Skeletal muscle tissue (tissue), 4 donors: ENCODE results near the gene RPS6KB1. TPM values are rescaled to one million over a fixed set of nuclear protein-coding genes. Genes with fewer than 3 reads are reported as not detected.
"Not testable (repeated sequence)": the region's sequence is repeated elsewhere in the genome, so short reads cannot be mapped to it uniquely, and the experiment has no call there.

Experiments used
- H3K27ac ChIP-seq: one replicate; pipeline ENCODE4 v1.7.0; 2013; ENCODE audit warnings: mild to moderate bottlenecking, low read depth, low read length, inconsistent platforms
- H3K27me3 ChIP-seq, 3 donors: one replicate each; pipeline ENCODE4 v1.7.0; 2013; ENCODE audit warnings: low read length in 3 of 3; ENCODE audit not compliant: control insufficient read depth in 3 of 3, insufficient read depth in 3 of 3
- H3K36me3 ChIP-seq, 3 donors: one replicate each; pipeline ENCODE4 v1.7.0; 2013; ENCODE audit warnings: low read length in 3 of 3; ENCODE audit not compliant: control insufficient read depth in 3 of 3, insufficient read depth in 3 of 3
- H3K4me1 ChIP-seq, 3 donors: one replicate each; pipeline ENCODE4 v1.7.0; 2013; ENCODE audit warnings: low read length in 3 of 3, mild to moderate bottlenecking in 3 of 3; ENCODE audit not compliant: control insufficient read depth in 3 of 3, insufficient read depth in 3 of 3
- H3K4me3 ChIP-seq, 3 donors: one replicate each; pipeline ENCODE4 v1.7.0; 2013; ENCODE audit warnings: low read length in 3 of 3
- H3K9ac ChIP-seq, 3 donors: one replicate each; pipeline ENCODE4 v1.7.0; 2013; ENCODE audit warnings: low read length in 3 of 3, mild to moderate bottlenecking in 3 of 3, moderate library complexity in 2 of 3, low read depth in 1 of 3
- H3K9me3 ChIP-seq, 3 donors: one replicate each; pipeline ENCODE4 v1.7.0; 2013; ENCODE audit warnings: low read length in 3 of 3; ENCODE audit not compliant: control insufficient read depth in 3 of 3
- total RNA-seq: library from RNA; depleted of rRNA; stranded (reverse); fragments of >200 nt; gene quantifications from one replicate; pipeline ENCODE4 v1.2.3, GENCODE V29; 2014
- donor health status: Osteomylitis.

RPS6KB1 gene
- total RNA-seq, 1 donor from 2014 or later, result 36.5 TPM

GRCh38 chr17:59930121-59930520, 37.2 kb downstream of the RPS6KB1 start:
- H3K9me3 ChIP-seq, H3K27ac ChIP-seq, H3K4me3 ChIP-seq, H3K4me1 ChIP-seq, H3K9ac ChIP-seq, H3K27me3 ChIP-seq: not testable (repeated sequence)
- H3K36me3 ChIP-seq, result peaks cover 33 to 48% (median 48%) of the 10 kb centered on the region in 3 donors

- not testable (repeated sequence) for H3K4me1 ChIP-seq, H3K9ac ChIP-seq, H3K4me3 ChIP-seq, H3K27me3 ChIP-seq, H3K9me3 ChIP-seq, H3K27ac ChIP-seq
- peaks cover 34 to 52% (median 43%) of the 10 kb centered on the region in 3 donors for H3K36me3 ChIP-seq
Observed at GRCh38 chr17:59930768-59931167, 37.8 kb downstream of the RPS6KB1 start.

GRCh38 chr17:59933317-59933716, 40.4 kb downstream of the RPS6KB1 start:
- not testable (repeated sequence) for H3K9me3 ChIP-seq, H3K9ac ChIP-seq, H3K4me1 ChIP-seq, H3K27me3 ChIP-seq, H3K27ac ChIP-seq, H3K4me3 ChIP-seq
- H3K36me3 ChIP-seq, result peaks cover 21 to 57% (median 54%) of the 10 kb centered on the region in 3 donors

- H3K4me3 ChIP-seq, H3K4me1 ChIP-seq, H3K9me3 ChIP-seq, H3K27ac ChIP-seq, H3K9ac ChIP-seq, H3K27me3 ChIP-seq: not testable (repeated sequence)
- H3K36me3 ChIP-seq, result peaks cover 19 to 63% (median 47%) of the 10 kb centered on the region in 3 donors
Observed at GRCh38 chr17:59940697-59941096, 47.8 kb downstream of the RPS6KB1 start.

- Histone ChIP-seq H3K4me1 (no peaks in the 10 kb centered on the region), H3K9ac (no peak overlapping the region), H3K27ac (no peak overlapping the region), H3K4me3 (no peak overlapping the region), H3K36me3 (peaks cover 20 to 63% (median 49%) of the 10 kb centered on the region in 3 donors), H3K27me3 (no peaks in the 10 kb centered on the region), H3K9me3 (no peaks in the 10 kb centered on the region)
Observed at GRCh38 chr17:59941131-59941530, 48.2 kb downstream of the RPS6KB1 start.

GRCh38 chr17:59946433-59946832, 53.5 kb downstream of the RPS6KB1 start:
- not testable (repeated sequence) for H3K4me1 ChIP-seq, H3K4me3 ChIP-seq
- peaks cover 12 to 49% (median 41%) of the 10 kb centered on the region in 3 donors for H3K36me3 ChIP-seq

GRCh38 chr17:59947310-59947709, 54.4 kb downstream of the RPS6KB1 start:
- H3K27me3 ChIP-seq, H3K9me3 ChIP-seq: not testable (repeated sequence)

More at GRCh38 chr17:59946433-59946832, 53.5 kb downstream of the RPS6KB1 start:
- not testable (repeated sequence) for H3K27me3 ChIP-seq, H3K9me3 ChIP-seq, H3K27ac ChIP-seq, H3K9ac ChIP-seq

GRCh38 chr17:59950049-59950448, 57.1 kb downstream of the RPS6KB1 start:
- Histone ChIP-seq H3K9ac (no peak overlapping the region), H3K27ac (no peak overlapping the region), H3K27me3 (no peaks in the 10 kb centered on the region), H3K4me1 (no peaks in the 10 kb centered on the region), H3K4me3 (no peak overlapping the region), H3K9me3 (no peaks in the 10 kb centered on the region), H3K36me3 (peaks cover 9 to 42% (median 23%) of the 10 kb centered on the region in 3 donors)

More at GRCh38 chr17:59947310-59947709, 54.4 kb downstream of the RPS6KB1 start:
- H3K4me1 ChIP-seq, H3K4me3 ChIP-seq, H3K27ac ChIP-seq, H3K9ac ChIP-seq: not testable (repeated sequence)
- peaks cover 12 to 49% (median 37%) of the 10 kb centered on the region in 3 donors for H3K36me3 ChIP-seq

- H3K4me1 ChIP-seq, result no peaks in the 10 kb centered on the region
- H3K36me3 ChIP-seq, result peaks cover 3 to 28% (median 22%) of the 10 kb centered on the region in 3 donors
- H3K27ac ChIP-seq, result no peak overlapping the region
Observed at GRCh38 chr17:59954856-59955255, 61.9 kb downstream of the RPS6KB1 start.

GRCh38 chr17:59959574-59959973, 66.7 kb downstream of the RPS6KB1 start:
- not testable (repeated sequence) for H3K9me3 ChIP-seq, H3K9ac ChIP-seq, H3K27ac ChIP-seq, H3K4me3 ChIP-seq, H3K27me3 ChIP-seq, H3K4me1 ChIP-seq
- H3K36me3 ChIP-seq, result peaks cover 9 to 23% (median 14%) of the 10 kb centered on the region in 3 donors

More at GRCh38 chr17:59954856-59955255, 61.9 kb downstream of the RPS6KB1 start:
- Histone ChIP-seq H3K9me3 (no peaks in the 10 kb centered on the region), H3K9ac (no peak overlapping the region), H3K4me3 (no peak overlapping the region), H3K27me3 (no peaks in the 10 kb centered on the region)
